GM23338 (cell line): ENCODE measurements around the gene HIVEP2. TPM values are rescaled to one million over a fixed set of nuclear protein-coding genes. Genes with fewer than 3 reads are reported as not detected.

ENCODE experiments used
- ATAC-seq: fragments of 200-7000 bp; cut with Tn5 transposase; 3 replicates; pipeline ENCODE4 v1.9.1; 2020
- DNase-seq: peaks from one replicate; pipeline ENCODE4 v3.0.0-alpha.2; 2015; ENCODE audit warnings: low spot score
- H2AFZ ChIP-seq: fragments of 200-600 bp; sonication (generic); 2 replicates; pipeline ENCODE4 v1.8.0; 2016; ENCODE audit warnings: antibody characterized with exemption, mild to moderate bottlenecking, moderate library complexity
- H3F3A ChIP-seq: fragments of 200-600 bp; sonication (generic); replicated peaks from 2 replicates; pipeline ENCODE4 v1.8.0; 2017; ENCODE audit warnings: antibody characterized with exemption, mixed run types, low read depth
- H3K27ac ChIP-seq: fragments of 200-600 bp; sonication (generic); 2 replicates; pipeline ENCODE4 v1.6.1; 2016; ENCODE audit warnings: low read depth
- H3K27me3 ChIP-seq: fragments of 200-600 bp; sonication (generic); 2 replicates; pipeline ENCODE4 v1.8.0; 2016; ENCODE audit warnings: mild to moderate bottlenecking, mixed run types, moderate library complexity; ENCODE audit not compliant: insufficient read depth
- H3K36me3 ChIP-seq: fragments of 200-600 bp; sonication (generic); 2 replicates; pipeline ENCODE4 v1.8.0; 2016; ENCODE audit warnings: mild to moderate bottlenecking; ENCODE audit not compliant: insufficient read depth
- H3K4me1 ChIP-seq: fragments of 200-600 bp; sonication (generic); 2 replicates; pipeline ENCODE4 v1.8.0; 2016; ENCODE audit warnings: mild to moderate bottlenecking, moderate library complexity; ENCODE audit not compliant: insufficient read depth
- H3K4me2 ChIP-seq: fragments of 200-600 bp; sonication (generic); 2 replicates; pipeline ENCODE4 v1.7.1; 2017; ENCODE audit warnings: mixed run types
- H3K4me3 ChIP-seq: fragments of 200-600 bp; sonication (generic); 2 replicates; pipeline ENCODE4 v1.6.1; 2016; ENCODE audit warnings: mixed run types
- H3K79me2 ChIP-seq: fragments of 200-600 bp; sonication (generic); replicated peaks from 2 replicates; pipeline ENCODE4 v1.8.0; 2017; ENCODE audit warnings: mild to moderate bottlenecking; ENCODE audit not compliant: insufficient read depth
- H3K9me2 ChIP-seq: fragments of 200-600 bp; sonication (generic); 2 replicates; pipeline ENCODE4 v1.8.0; 2017; ENCODE audit not compliant: insufficient read depth
- H4K20me1 ChIP-seq: fragments of 200-600 bp; sonication (generic); replicated peaks from 2 replicates; pipeline ENCODE4 v1.8.0; 2017; ENCODE audit warnings: mild to moderate bottlenecking; ENCODE audit not compliant: insufficient read depth
- H3K27ac Mint-ChIP-seq: 2 replicates; pipeline ENCODE4 v1.8.0; 2020; ENCODE audit warnings: inconsistent platforms, mild to moderate bottlenecking, moderate library complexity, mixed read lengths
- H3K27me3 Mint-ChIP-seq: 3 replicates; pipeline ENCODE4 v1.8.0; 2022; ENCODE audit warnings: low read depth, mild to moderate bottlenecking, moderate library complexity, mixed read lengths, inconsistent platforms; ENCODE audit not compliant: insufficient read depth, poor library complexity
- H3K36me3 Mint-ChIP-seq: 3 replicates; pipeline ENCODE4 v1.8.0; 2021; ENCODE audit warnings: low read depth, mild to moderate bottlenecking, inconsistent platforms, moderate library complexity, mixed read lengths
- H3K4me1 Mint-ChIP-seq: 3 replicates; pipeline ENCODE4 v1.8.0; 2020; ENCODE audit warnings: mild to moderate bottlenecking, inconsistent platforms, mixed read lengths
- H3K4me3 Mint-ChIP-seq: 3 replicates; pipeline ENCODE4 v1.8.0; 2021; ENCODE audit warnings: moderate library complexity, mild to moderate bottlenecking, inconsistent platforms, mixed read lengths
- H3K9me3 Mint-ChIP-seq: 3 replicates; pipeline ENCODE4 v1.8.0; 2020; ENCODE audit warnings: moderate library complexity, mild to moderate bottlenecking, inconsistent platforms, mixed read lengths
- CREB1 ChIP-seq: fragments of 250-450 bp; sonication (Bioruptor Pico); IDR thresholded peaks from 2 replicates; pipeline ENCODE4 v1.5.0; 2020; ENCODE audit warnings: low read depth, mild to moderate bottlenecking, moderate library complexity
- CTCF ChIP-seq, 2 experiments: fragments of 200-600 bp in 1 of 2; sonication (generic) in 1 of 2; conservative IDR thresholded peaks; 2 replicates each; pipeline versions ENCODE4 v1.5.1 to v1.6.1; 2016 to 2017; ENCODE audit warnings: antibody characterized with exemption in 2 of 2, low read depth in 2 of 2, mild to moderate bottlenecking in 2 of 2, moderate library complexity in 1 of 2
- EZH2 ChIP-seq: fragments of 200-600 bp; sonication (generic); IDR thresholded peaks from one replicate; pipeline ENCODE4 v1.8.0; 2017; ENCODE audit warnings: antibody characterized with exemption, mild to moderate bottlenecking, low read depth; ENCODE audit not compliant: unreplicated experiment
- EZH2phosphoT487 ChIP-seq: fragments of 200-600 bp; sonication (generic); IDR thresholded peaks from one replicate; pipeline ENCODE4 v1.8.1; 2018; ENCODE audit warnings: antibody characterized with exemption; ENCODE audit not compliant: unreplicated experiment
- JUNB ChIP-seq: IDR thresholded peaks from one replicate; pipeline ENCODE4 v1.6.1; 2016; ENCODE audit warnings: antibody characterized with exemption; ENCODE audit not compliant: unreplicated experiment
- NANOG ChIP-seq: IDR thresholded peaks from 2 replicates; pipeline ENCODE4 v1.6.1; 2016; ENCODE audit warnings: antibody characterized with exemption, borderline replicate concordance
- POLR2AphosphoS5 ChIP-seq: IDR thresholded peaks from 2 replicates; pipeline ENCODE4 v1.6.1; 2016; ENCODE audit warnings: antibody characterized with exemption, low read depth
- REST ChIP-seq: IDR thresholded peaks from one replicate; pipeline ENCODE4 v1.6.1; 2018; ENCODE audit warnings: antibody characterized with exemption; ENCODE audit not compliant: unreplicated experiment
- STAT1 ChIP-seq: IDR thresholded peaks from one replicate; pipeline ENCODE4 v1.6.1; 2016; ENCODE audit warnings: antibody characterized with exemption; ENCODE audit not compliant: unreplicated experiment
- ZNF114 ChIP-seq: fragments of 250-450 bp; sonication (Bioruptor Pico); IDR thresholded peaks from 2 replicates; pipeline ENCODE4 v1.5.0; 2020; ENCODE audit warnings: mild to moderate bottlenecking, moderate library complexity
- ZNF331 ChIP-seq: fragments of 250-450 bp; sonication (Bioruptor Pico); IDR thresholded peaks from 2 replicates; pipeline ENCODE4 v1.5.0; 2020; ENCODE audit warnings: low read depth, mild to moderate bottlenecking, moderate library complexity
- ZNF462 ChIP-seq: fragments of 250-450 bp; sonication (Bioruptor Pico); IDR thresholded peaks from 2 replicates; pipeline ENCODE4 v1.5.0; 2020; ENCODE audit warnings: mild to moderate bottlenecking, moderate library complexity
- polyA plus RNA-seq: library from polyadenylated mRNA; unstranded; fragments of >200 nt; fragmentation: Nextera tagmentation; extraction: Ambion mirVana; gene quantifications from 2 replicates; pipeline ENCODE4 v1.2.1, GENCODE V29; 2016
- total RNA-seq: library from RNA; depleted of rRNA; stranded (reverse); fragments of >200 nt; shearing (Covaris generic); gene quantifications from 2 replicates; pipeline ENCODE4 v1.2.3, GENCODE V29; 2014
- TF ChIP-seq, protein P1 (sequence below): IDR thresholded peaks from 2 replicates; pipeline ENCODE4 v1.6.1; 2016; ENCODE audit warnings: antibody characterized with exemption

Gene HIVEP2
- total and polyA plus RNA-seq, 2 experiments from 2014 or later: 1.5 to 7.4 TPM

DNA sequence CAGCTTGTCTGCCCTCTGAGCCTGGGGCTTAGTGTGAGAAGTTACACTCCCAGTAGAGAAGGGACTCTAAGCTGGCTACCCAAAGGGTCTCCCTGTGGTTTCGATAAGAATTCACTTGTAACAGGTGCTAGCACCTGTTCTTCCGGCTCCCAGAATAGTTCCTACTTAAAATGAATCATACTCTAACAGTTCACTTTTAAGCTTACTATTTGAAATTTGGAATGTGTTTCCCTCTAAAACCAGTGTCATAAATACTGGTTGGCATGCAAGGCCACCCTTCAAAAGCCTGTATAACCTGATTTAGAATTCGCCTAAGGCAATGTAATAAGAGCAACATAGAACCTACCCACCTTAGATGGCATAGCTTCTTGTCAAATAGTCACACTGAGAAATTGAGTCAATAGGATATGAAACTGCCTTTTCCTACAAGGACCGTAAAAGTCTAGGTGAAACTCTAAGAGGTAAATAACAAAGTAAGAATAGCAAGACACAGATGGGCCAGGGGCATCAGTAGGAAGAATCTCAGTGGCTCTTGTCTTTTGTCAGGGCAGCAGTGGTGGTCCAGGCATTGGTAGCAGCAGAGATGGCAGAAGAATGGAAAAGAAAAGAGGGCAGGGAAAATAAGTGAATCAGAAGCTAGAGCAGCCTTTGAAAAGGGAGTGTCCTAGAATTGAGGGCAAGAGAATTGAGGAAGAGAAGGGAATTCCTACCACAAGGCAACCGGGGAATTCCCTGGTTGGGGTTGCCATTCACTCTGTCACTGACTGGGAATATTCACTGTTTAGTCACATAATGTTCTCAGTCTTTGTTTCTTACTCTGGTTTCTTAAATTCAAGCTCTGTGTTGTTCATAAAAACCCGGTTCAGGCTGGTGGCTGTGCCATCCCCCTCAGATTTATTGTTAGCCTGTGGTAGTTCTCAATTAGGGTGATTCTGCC, 91.5 kb downstream of the HIVEP2 start:
- no peaks in the 10 kb centered on the region for H3K36me3 ChIP-seq
- H3K79me2 ChIP-seq: no peaks in the 10 kb centered on the region
- H3K9me2 ChIP-seq: peaks cover 5% of the 10 kb centered on the region
- H3K4me2 ChIP-seq: no peak overlapping the region
- peaks cover 55% of the 10 kb centered on the region for H3K4me1 Mint-ChIP-seq
- ATAC-seq (peak; percentile 49), DNase-seq (peak; percentile 26)
- TF ChIP-seq, protein P1, sequence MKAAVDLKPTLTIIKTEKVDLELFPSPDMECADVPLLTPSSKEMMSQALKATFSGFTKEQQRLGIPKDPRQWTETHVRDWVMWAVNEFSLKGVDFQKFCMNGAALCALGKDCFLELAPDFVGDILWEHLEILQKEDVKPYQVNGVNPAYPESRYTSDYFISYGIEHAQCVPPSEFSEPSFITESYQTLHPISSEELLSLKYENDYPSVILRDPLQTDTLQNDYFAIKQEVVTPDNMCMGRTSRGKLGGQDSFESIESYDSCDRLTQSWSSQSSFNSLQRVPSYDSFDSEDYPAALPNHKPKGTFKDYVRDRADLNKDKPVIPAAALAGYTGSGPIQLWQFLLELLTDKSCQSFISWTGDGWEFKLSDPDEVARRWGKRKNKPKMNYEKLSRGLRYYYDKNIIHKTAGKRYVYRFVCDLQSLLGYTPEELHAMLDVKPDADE: no peak
- TF ChIP-seq STAT1 (no peak), ZNF331 (CRISPR knock-in tag) (no peak), EZH2phosphoT487 (no peak), REST (no peak), EZH2 (no peak), ZNF462 (CRISPR knock-in tag) (no peak), JUNB (no peak), POLR2AphosphoS5 (no peak), NANOG (no peak), ZNF114 (CRISPR knock-in tag) (no peak), CTCF (conservative IDR thresholded peaks at IDR 0.05; ENCODE audit: low read depth in 2 of 2) (no peak), CREB1 (no peak)
- H3K27me3 ChIP-seq: no peaks in the 10 kb centered on the region
- no peaks in the 10 kb centered on the region for H3K36me3 Mint-ChIP-seq
- no peak overlapping the region for H3K4me3 ChIP-seq
- H4K20me1 ChIP-seq: no peaks in the 10 kb centered on the region
- H2AFZ ChIP-seq: no peak overlapping the region
- H3K4me1 ChIP-seq: peaks cover 36% of the 10 kb centered on the region
- H3F3A ChIP-seq: no peaks in the 10 kb centered on the region
- H3K4me3 Mint-ChIP-seq: no peak overlapping the region
- H3K27ac Mint-ChIP-seq: no peak overlapping the region
- no peak overlapping the region for H3K27ac ChIP-seq
- no peaks in the 10 kb centered on the region for H3K9me3 Mint-ChIP-seq
- no peaks in the 10 kb centered on the region for H3K27me3 Mint-ChIP-seq
